Vagina (tissue), 2 donors: Measurements from ENCODE around the gene DLG5.

Source experiments
- POLR2AphosphoS5 ChIP-seq, 2 donors: sonication (generic); formaldehyde crosslinking; IDR thresholded peaks; one replicate each; pipeline ENCODE4 v1.9.0; 2017; ENCODE audit warnings: antibody characterized with exemption in 2 of 2, mild to moderate bottlenecking in 2 of 2, low read depth in 1 of 2; ENCODE audit not compliant: insufficient read depth in 1 of 2
- TF ChIP-seq, protein P1 (sequence below), 3 experiments: fragments of 450-650 bp in 2 of 3; fragments of 200-600 bp in 1 of 3; sonication (generic) in 1 of 3; IDR thresholded peaks; one replicate each; pipeline ENCODE4 v1.5.1; 2017 to 2019; ENCODE audit warnings: antibody characterized with exemption in 3 of 3, mild to moderate bottlenecking in 2 of 3, moderate library complexity in 2 of 3

DNA sequence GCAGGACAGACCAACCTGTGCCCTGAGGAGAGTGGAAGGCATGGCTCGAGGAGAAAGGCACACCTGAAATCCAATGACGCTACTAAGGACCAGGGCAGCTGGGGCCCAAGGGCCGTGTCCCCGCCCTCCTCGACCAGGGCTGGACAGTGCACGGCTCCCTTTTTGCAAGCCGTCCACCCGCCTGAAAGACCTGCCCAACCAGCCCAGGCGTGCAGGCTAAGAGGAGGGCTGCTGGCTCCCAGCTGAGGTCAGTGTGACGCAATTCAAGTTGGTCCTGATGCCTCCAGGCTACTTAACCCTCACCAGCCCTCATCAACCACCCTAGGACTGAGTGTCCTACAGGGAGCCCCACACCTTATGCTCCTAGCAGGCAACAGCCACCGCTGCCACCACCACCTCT, 69.3 kb downstream of the DLG5 start:
- TF ChIP-seq, protein P1, sequence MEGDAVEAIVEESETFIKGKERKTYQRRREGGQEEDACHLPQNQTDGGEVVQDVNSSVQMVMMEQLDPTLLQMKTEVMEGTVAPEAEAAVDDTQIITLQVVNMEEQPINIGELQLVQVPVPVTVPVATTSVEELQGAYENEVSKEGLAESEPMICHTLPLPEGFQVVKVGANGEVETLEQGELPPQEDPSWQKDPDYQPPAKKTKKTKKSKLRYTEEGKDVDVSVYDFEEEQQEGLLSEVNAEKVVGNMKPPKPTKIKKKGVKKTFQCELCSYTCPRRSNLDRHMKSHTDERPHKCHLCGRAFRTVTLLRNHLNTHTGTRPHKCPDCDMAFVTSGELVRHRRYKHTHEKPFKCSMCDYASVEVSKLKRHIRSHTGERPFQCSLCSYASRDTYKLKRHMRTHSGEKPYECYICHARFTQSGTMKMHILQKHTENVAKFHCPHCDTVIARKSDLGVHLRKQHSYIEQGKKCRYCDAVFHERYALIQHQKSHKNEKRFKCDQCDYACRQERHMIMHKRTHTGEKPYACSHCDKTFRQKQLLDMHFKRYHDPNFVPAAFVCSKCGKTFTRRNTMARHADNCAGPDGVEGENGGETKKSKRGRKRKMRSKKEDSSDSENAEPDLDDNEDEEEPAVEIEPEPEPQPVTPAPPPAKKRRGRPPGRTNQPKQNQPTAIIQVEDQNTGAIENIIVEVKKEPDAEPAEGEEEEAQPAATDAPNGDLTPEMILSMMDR (IDR thresholded peaks at IDR 0.05), result no peak
- TF ChIP-seq POLR2AphosphoS5 (IDR thresholded peaks at IDR 0.05; ENCODE audit: insufficient read depth in 1 of 2, low read depth in 1 of 2), result peak in 1 of 2 donors; percentile 21
